Transverse colon (tissue), 3 donors: ENCODE results near the gene ENTPD3.

Experiments
- CTCF ChIP-seq, 5 experiments: fragments of 200-600 bp in 3 of 5; fragments of 450-650 bp in 2 of 5; sonication (generic) in 3 of 5; IDR thresholded peaks; 1 replicate in 2 of 5; 2 replicates in 3 of 5; pipeline ENCODE4 v1.5.1; 2016 to 2017; ENCODE audit warnings: antibody characterized with exemption in 5 of 5, inconsistent platforms in 3 of 5, mild to moderate bottlenecking in 2 of 5, moderate library complexity in 1 of 5
- EP300 ChIP-seq: sonication (generic); formaldehyde crosslinking; IDR thresholded peaks from one replicate; pipeline ENCODE4 v1.6.1; 2017; ENCODE audit warnings: antibody characterized with exemption, low read depth

- TF ChIP-seq CTCF (IDR thresholded peaks at IDR 0.05) (no peak), EP300 (no peak)
These were observed at the start of gene ENTPD3 for GRCh38 chr3:40387001-40387894.
